Activated CD8-positive, alpha-beta memory T cell treated with anti-CD3 and anti-CD28 coated beads for 36 hours (primary cell): Measurements from ENCODE around the gene CDH9. TPM values are rescaled to one million over a fixed set of nuclear protein-coding genes. Genes with fewer than 3 reads are reported as not detected.

ENCODE experiments used
- CTCF ChIA-PET: fragments of 350-600 bp; sonication (Branson Sonifier 250); formaldehyde crosslinking; loops from one replicate; lab custom pipeline; 2021; ENCODE audit warnings: antibody characterized with exemption; lab: Charles Lee
- POLR2A ChIA-PET: fragments of 350-600 bp; sonication (Branson Sonifier 250); formaldehyde crosslinking; loops from one replicate; lab custom pipeline; 2021; ENCODE audit warnings: antibody characterized with exemption; lab: Charles Lee
- total RNA-seq, 2 experiments: library from RNA; stranded (reverse); gene quantifications; one replicate each; pipeline ENCODE4 v1.2.3, GENCODE V29; 2021

CDH9 gene
- total RNA-seq, 2 experiments from 2014 or later = not detected

DNA sequence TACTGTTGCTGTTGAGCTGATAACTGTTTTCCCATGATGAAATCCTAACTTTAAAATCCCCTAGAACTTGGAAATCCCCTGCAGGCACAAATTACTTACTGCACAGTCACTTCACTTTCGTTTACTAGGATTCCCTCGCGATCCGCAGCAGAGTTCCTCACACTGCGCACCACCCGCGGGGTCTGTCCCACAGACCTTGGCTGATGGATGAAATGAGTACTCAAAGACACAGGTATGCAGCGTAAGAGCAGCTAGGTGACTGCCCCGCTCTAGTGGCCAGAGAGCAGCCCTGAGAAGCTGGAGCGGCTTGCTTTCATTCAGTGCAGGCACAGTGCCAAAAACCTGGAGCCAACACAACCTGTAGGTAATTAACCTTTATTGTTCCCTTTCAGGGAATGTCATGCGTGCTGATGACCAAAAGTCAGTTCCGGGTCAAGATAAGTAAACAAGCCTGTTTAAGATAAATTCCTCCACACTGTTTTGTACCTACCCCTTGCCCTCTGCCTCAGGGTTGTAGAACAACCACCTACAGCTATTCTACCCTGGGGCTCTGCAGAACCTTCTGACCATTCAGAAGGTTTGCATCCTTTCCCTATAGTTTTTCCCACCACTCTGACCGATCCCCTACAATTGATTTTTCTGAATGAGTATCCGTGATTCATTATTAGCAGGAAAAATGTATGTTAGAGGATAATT lies 191.2 kb downstream of the CDH9 start:
- ChIA-PET CTCF (no interaction called here), POLR2A (no interaction called here)

DNA sequence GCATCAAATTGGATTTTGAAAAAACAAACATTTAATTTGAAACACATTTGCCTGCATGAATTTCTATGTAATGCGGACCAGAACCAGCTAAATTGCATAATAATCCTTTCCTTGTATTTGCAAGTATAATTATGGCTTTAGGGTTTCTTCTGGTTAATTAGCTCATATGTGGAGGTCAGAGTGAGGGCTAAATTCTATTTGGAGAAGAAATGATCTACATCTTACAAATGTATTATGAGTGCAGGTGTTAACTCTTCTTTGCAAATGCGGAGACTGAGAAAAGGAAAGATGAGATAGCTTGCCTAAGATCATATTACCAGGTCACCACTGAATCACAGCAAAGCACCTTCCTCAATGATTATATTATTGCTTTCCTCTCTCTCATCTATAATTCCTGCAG lies 194.7 kb downstream of the CDH9 start:
- POLR2A ChIA-PET = no interaction called here
- CTCF ChIA-PET = no interaction called here

DNA sequence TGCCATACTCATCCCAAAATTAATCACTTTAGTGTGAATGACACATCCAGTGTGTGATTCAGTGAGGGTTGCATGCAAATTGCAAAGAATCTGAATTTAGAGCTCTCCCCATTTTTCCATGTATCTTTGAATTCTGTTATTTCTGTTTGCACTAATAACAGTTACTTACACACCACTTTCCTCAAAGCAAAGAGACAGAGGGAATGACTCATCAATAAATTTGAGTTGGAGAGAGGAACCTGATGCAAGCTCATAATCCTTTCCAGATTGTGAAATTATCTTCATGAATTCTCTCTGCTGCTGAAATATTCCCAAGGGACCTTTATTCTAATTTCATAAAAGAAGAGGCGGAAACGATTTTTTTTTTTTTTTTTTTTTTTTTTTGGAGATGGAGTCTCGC lies 204.8 kb downstream of the CDH9 start:
- POLR2A ChIA-PET = no interaction called here
- CTCF ChIA-PET = no interaction called here
